Activated CD4-positive, alpha-beta T cell treated with anti-CD3 and anti-CD28 coated beads for 4 hours (primary cell): Measurements from ENCODE around the gene QRICH2.
"Not testable (repeated sequence)": the region's sequence is repeated elsewhere in the genome, so short reads cannot be mapped to it uniquely, and the experiment has no call there.

Experiments used
- DNase-seq, 2 donors: peaks; one replicate each; pipeline ENCODE4 v3.0.0-alpha.2; 2020

The QRICH2 gene

GRCh38 chr17:76246080-76247066, 61.7 kb downstream of the QRICH2 start:
- DNase-seq: peak in 1 of 2 donors; percentile 16

- not testable (repeated sequence) for DNase-seq
Observed at GRCh38 chr17:76244721-76245120, 63.4 kb downstream of the QRICH2 start.

- DNase-seq: no peak
Observed at GRCh38 chr17:76243826-76244679, 64.0 kb downstream of the QRICH2 start.

GRCh38 chr17:76241691-76242255, 66.3 kb downstream of the QRICH2 start:
- DNase-seq: no peak

GRCh38 chr17:76241204-76241538, 66.9 kb downstream of the QRICH2 start:
- no peak for DNase-seq

- DNase-seq: peak; percentile 60 to 68
Observed at GRCh38 chr17:76240461-76241203, 67.4 kb downstream of the QRICH2 start, which contains the start of gene RNF157. Gene RNF157, minus strand, starts transcription at chr17:76240493. Its CDS starts 253 bp downstream, at chr17:76240240.

- DNase-seq: no peak
Observed at GRCh38 chr17:76239538-76240274, 68.4 kb downstream of the QRICH2 start.

GRCh38 chr17:76238847-76239537, 69.1 kb downstream of the QRICH2 start:
- no peak for DNase-seq

GRCh38 chr17:76237859-76238313, 70.2 kb downstream of the QRICH2 start:
- DNase-seq: no peak

GRCh38 chr17:76236603-76237002, 71.5 kb downstream of the QRICH2 start:
- DNase-seq: no peak

- DNase-seq: no peak
Observed at GRCh38 chr17:76235883-76236282, 72.2 kb downstream of the QRICH2 start.

GRCh38 chr17:76234354-76234679, 73.8 kb downstream of the QRICH2 start:
- DNase-seq: no peak

- no peak for DNase-seq
Observed at GRCh38 chr17:76233588-76234353, 74.3 kb downstream of the QRICH2 start.

- no peak for DNase-seq
Observed at GRCh38 chr17:76232342-76232741, 75.7 kb downstream of the QRICH2 start.

- not testable (repeated sequence) for DNase-seq
Observed at GRCh38 chr17:76226749-76227148, 81.3 kb downstream of the QRICH2 start.

- not testable (repeated sequence) for DNase-seq
Observed at GRCh38 chr17:76225373-76226086, 82.5 kb downstream of the QRICH2 start.
